HuH-7 (cell line): ENCODE results near the gene SINHCAF.
"Not testable (repeated sequence)": the region's sequence is repeated elsewhere in the genome, so short reads cannot be mapped to it uniquely, and the experiment has no call there.

ENCODE experiments used
- DNase-seq: peaks from one replicate; pipeline ENCODE4 v3.0.0; 2011; ENCODE audit warnings: low spot score

The SINHCAF gene

DNA sequence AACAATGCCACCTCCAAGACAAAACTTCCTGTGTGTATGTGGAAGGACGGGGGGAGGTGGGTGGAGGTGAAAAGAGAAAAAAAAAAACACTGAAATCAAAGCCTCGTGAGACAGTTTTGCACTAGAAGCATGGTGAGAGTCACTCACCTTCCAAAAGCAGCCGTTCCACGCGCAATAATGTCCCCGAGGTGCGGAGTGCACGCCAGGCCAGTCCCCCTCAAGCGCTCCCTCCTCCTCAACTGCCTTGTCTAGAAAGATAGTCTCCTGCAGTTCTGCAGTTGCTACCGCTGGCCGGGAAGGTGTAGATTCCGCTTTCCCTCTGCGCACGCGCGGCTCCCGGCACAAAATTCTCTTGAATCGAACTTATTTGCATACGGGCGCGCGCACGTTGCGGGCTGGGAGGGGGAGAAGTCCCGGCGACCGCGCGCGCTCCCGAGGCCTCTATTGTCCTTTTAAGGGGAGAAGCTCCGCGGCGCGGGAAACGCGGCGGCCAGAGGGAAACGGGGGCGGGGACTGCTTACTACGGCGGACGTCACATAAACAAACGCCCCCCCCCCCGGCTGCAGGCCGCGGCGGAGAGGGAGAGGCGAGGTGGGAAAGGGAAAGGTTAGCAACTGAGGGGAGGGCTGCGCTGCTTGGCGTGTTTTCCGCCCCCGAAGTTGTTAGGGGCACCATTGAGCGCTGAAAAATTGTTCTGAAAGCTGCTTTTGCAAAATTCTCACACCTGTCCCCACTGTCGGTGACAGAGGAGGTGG, at the start of gene SINHCAF:
SINHCAF (minus strand) TSS at position 274 of the 755 bp plus-strand sequence. CDS start 27,946 bp downstream, outside the sequence.
- peak; percentile 95 for DNase-seq

- DNase-seq, result not testable (repeated sequence)
Measured at GRCh38 chr12:31375422-31375821, 49.5 kb upstream of the SINHCAF start.

GRCh38 chr12:31371256-31371620, 45.3 kb upstream of the SINHCAF start:
- peak; percentile 58 for DNase-seq

DNA sequence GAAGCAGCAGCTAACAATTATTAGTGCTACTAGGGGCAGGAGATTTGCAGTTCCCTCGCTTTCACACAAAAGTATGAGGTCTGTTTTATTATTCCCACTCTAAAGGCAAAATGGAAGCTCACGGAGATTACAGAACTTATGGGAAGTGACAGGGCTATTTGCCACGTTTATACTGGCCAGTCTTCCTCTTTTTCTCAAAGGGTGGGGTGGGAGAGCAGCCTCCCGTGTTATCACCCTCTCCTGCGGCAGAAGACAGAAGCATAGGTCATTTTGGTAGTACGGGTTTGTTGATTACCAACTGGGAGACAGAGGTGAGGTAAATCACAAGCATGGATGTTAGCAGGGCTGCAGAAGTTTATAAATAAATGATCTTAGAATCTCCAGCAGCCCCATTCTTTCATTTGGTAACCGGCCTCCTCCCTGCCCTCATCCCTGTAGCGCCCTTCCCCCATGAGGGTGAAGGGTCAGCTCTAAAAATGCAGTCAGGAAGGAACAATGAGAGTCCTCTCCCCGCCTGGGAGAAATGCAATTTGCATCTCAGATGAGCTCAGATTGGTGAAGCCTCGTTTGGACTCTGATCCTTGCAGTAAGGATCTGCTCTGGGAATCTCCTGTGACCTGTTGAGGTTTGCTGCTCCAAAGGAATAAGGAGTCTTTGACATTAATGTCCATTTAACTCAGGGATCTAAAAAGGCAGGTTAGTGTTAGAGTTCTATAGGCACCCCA, 44.7 kb upstream of the SINHCAF start:
- DNase-seq, result peak; percentile 51

DNA sequence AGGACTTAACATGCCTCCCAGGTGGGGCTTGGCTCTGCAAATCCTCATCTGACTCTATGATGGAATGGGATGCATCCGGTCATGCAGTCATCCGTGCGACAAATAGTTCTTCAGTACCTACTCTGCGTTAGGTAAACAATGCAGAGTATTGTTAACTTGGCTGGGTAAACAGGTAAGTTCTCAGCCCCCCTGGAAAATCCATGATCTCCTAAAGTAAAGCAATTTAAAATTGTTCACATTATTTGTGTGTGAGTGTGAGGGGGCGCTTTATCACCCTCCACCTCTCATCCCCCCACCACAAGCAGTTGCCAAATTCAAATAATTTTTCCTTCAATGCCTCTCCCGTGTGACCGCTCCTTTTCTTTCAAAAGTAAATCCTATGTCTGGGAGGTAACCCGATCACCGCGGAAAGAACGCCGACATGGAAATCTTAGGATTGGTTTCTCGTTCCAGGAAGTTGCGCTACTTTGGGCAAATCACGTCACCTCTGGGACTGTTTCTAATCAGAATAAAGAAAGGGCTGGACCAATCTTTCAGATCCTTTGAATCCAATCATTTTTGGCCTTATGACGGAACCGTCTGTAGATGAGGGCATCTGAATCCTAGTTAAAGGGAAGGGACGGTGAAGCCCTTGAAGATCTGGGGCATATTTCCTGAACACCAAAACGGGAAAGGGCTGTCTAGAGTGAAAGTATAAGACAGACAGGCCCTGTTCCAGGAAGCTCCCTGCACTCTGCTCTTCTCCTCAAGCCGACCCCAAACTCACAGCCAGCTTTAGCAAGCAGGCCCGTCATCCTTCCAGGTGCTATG, 44.0 kb upstream of the SINHCAF start:
- no peak for DNase-seq

- DNase-seq, result no peak
Measured at GRCh38 chr12:31368666-31369361, 42.9 kb upstream of the SINHCAF start.

- no peak for DNase-seq
Measured at GRCh38 chr12:31366104-31366621, 40.2 kb upstream of the SINHCAF start.

DNA sequence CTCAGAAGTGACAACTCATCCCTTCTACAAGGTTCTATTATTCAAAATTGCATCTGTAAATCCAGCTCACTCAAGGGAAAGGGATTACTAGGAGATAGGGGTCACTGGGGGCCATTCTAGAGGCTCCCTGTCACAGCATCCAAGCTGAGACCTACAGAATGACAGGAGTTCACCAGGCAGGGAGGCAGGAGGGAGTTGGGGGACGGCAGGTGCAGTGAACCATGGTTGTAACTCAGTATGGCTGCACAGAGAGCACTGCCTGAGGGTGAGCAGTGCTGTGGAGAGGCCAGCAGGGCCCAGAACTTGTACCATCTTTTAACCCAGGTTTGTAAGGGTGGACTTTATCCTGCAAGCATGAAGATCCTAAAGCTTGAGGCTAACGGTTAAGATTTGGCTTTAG, 37.9 kb upstream of the SINHCAF start:
- no peak for DNase-seq

DNA sequence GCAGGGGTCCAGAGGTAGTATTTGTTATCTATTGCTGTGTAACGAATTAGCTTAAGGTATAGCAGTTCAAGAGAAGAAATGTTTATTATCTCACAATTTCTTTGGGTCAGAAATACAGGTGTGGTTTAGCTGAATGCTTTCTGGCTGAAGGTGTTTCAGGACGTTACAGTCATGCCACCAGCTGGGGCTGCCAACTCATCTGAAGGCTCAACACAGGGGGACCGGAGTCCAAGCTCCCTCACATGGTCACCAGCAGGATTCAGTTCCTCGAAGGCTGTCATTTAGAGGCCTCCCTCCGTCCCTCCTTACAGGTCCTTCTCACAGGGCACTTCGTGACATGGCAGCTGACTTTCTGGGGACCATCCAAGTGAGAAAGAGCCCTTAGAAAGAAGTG, 37.5 kb upstream of the SINHCAF start:
- no peak for DNase-seq

- DNase-seq, result no peak
Measured at GRCh38 chr12:31362759-31363415, 36.9 kb upstream of the SINHCAF start.

GRCh38 chr12:31362115-31362758, 36.3 kb upstream of the SINHCAF start:
- DNase-seq, result no peak

GRCh38 chr12:31361730-31362114, 35.8 kb upstream of the SINHCAF start:
- DNase-seq, result no peak

DNA sequence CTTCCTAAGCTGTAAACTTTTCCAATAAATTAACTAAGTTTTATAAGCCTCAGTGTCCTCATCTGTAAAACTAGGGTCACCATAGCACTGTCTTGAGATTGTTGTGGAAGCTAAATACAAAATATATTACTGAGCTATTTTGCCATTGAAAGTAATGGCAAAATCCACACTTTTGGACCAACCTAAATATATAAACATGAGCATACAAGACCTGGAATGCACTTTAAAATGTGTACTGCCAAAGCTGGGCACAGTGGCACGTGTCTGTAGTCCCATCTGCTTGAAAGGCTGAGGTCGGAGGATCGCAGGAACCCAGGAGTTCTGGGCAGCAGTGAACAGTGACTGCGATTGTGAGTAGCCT, 29.8 kb upstream of the SINHCAF start:
- no peak for DNase-seq

DNA sequence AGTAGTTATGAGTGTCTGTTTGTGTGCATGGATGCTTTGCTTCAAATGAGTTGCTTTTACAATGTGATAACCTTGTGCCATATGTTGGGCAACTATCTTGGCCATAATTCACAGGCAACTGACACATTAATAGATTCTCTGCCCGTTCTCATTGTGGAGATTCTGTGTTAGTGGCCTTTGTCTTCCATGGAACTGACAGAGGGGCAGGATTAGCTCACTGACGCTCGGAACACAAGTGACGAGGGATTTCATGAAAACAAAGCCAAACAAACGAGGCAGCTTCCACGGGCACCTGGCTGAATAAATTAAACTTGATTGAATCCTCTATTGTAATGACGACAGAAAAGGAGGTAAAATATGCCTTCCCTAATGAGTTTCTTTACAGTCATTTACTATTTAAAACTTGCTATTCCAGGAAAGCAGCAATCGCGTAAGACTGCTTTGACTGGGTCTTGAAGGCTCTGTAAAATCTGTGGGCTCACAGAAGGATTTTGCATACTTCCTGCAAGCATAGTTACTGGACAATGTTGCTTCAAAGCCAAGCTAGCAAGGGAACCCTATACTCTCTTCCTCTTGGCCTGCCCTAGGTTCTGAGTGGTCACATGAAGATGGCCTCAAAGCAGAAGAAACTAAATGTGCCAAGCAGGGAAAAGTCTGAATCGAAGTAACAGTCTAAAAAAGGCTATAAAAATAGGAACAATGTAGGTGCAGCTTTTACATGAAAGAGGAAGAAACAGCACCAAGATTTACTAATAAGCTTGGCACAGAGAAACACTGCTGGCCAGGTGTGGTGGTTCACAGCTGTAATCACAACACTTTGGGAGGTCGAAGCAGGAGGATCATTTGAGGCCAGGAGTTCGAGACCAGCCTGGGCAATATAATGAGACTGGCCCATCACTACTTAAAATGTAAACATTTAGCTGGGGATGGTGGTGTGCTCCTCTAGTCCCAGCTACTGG, 28.1 kb upstream of the SINHCAF start:
- peak; percentile 39 for DNase-seq

GRCh38 chr12:31346267-31346666, 20.3 kb upstream of the SINHCAF start:
- no peak for DNase-seq

DNA sequence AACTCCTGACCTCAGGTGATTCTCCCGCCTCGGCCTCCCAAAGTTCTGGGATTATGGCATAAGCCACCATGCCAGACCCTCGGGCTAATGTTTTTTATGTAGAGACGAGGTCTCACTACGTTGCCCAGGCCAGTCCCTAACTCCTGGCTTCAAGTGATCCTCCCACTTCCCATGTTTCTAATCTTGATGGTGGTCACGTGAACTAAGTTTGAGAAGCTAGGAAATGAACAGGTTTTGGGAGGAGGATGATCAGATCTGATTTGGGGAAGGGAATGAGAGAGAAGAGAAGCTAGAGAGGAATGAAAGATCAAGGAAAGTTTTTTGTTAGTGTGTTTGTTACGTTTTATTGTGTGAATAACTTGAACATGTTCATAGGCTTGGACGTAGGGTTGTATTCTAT, 17.2 kb upstream of the SINHCAF start:
- DNase-seq, result no peak

GRCh38 chr12:31342286-31342685, 16.3 kb upstream of the SINHCAF start:
- DNase-seq, result no peak

DNA sequence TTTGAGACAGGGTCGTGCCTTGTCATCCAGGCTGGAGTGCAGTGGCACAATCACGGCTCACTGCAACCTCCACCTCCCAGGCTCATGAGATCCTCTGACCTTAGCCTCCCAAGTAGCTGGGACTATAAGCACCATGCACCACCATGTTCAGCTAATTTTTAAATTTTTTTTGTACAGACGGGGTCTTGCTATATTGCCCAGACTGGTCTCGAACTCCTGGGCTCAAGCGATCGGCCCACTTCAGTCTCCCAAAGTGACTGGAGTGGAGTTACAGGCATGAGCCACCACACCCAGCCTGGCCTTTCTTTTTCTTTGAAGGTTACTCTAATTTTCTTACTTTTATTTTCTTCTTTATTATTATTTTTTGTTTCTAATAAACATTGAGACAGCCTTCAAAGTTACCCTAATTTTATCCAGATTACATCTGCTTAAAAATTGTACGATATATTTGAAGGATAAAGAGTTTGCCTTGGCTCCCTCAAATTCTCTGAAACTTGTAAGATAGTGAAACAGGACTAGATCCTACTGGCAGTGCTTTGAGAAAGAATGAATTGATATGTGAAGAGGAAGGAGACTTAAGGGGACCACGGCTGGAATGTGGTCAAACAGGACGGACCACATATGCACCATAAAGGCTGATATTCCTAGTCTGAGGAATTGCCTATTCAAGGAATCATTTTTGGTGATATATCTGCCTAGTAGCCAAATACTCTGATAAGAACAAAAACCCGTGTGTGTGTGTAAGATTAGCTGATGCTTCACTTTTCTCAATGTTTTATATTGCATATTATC, 14.1 kb upstream of the SINHCAF start:
- no peak for DNase-seq

- DNase-seq, result no peak
Measured at GRCh38 chr12:31337952-31338351, 12.0 kb upstream of the SINHCAF start.
